GM19099 (cell line): ENCODE measurements around the gene INPP4B.

Source experiments
- POLR2A ChIP-seq: IDR thresholded peaks from 3 replicates; pipeline ENCODE4 v1.6.1; 2011; ENCODE audit warnings: low read depth; ENCODE audit not compliant: insufficient read length; ENCODE audit errors: extremely low read depth

INPP4B gene

GRCh38 chr4:142473218-142473959 is 372.7 kb downstream of the INPP4B start:
- no peak for TF ChIP-seq POLR2A

GRCh38 chr4:142467088-142467487 is 379.0 kb downstream of the INPP4B start:
- no peak for TF ChIP-seq POLR2A

GRCh38 chr4:142465526-142465925 is 380.6 kb downstream of the INPP4B start:
- no peak for TF ChIP-seq POLR2A

GRCh38 chr4:142463206-142463605 is 382.9 kb downstream of the INPP4B start:
- no peak for TF ChIP-seq POLR2A

GRCh38 chr4:142452161-142452855 is 393.8 kb downstream of the INPP4B start:
- no peak for TF ChIP-seq POLR2A

- TF ChIP-seq POLR2A, result no peak
Measured at GRCh38 chr4:142449771-142450373, 396.2 kb downstream of the INPP4B start.

- TF ChIP-seq POLR2A, result no peak
Measured at GRCh38 chr4:142447009-142447408, 399.1 kb downstream of the INPP4B start.

GRCh38 chr4:142443469-142443868 is 402.6 kb downstream of the INPP4B start:
- no peak for TF ChIP-seq POLR2A

GRCh38 chr4:142440093-142440492 is 406.0 kb downstream of the INPP4B start:
- no peak for TF ChIP-seq POLR2A

GRCh38 chr4:142435599-142436235 is 410.4 kb downstream of the INPP4B start:
- no peak for TF ChIP-seq POLR2A

GRCh38 chr4:142434519-142435224 is 411.4 kb downstream of the INPP4B start:
- no peak for TF ChIP-seq POLR2A

GRCh38 chr4:142428715-142429114 is 417.4 kb downstream of the INPP4B start:
- no peak for TF ChIP-seq POLR2A

- TF ChIP-seq POLR2A, result no peak
Measured at GRCh38 chr4:142427456-142427855, 418.6 kb downstream of the INPP4B start.

- TF ChIP-seq POLR2A, result no peak
Measured at GRCh38 chr4:142423861-142424260, 422.2 kb downstream of the INPP4B start.

- TF ChIP-seq POLR2A, result no peak
Measured at GRCh38 chr4:142420311-142421095, 425.6 kb downstream of the INPP4B start.

- TF ChIP-seq POLR2A, result no peak
Measured at GRCh38 chr4:142419712-142420111, 426.4 kb downstream of the INPP4B start.
